Subcutaneous abdominal adipose tissue (tissue), 5 donors: Measurements from ENCODE around the gene ABTB2.

Experiments
- H3K27ac ChIP-seq: one replicate; pipeline ENCODE4 v1.7.0; 2013; ENCODE audit warnings: low read depth, mild to moderate bottlenecking, inconsistent platforms, low read length, moderate library complexity
- H3K27me3 ChIP-seq, 5 donors: one replicate each; pipeline ENCODE4 v1.7.0; 2013; ENCODE audit warnings: low read length in 5 of 5, inconsistent platforms in 1 of 5; ENCODE audit not compliant: control insufficient read depth in 5 of 5, insufficient read depth in 4 of 5
- H3K36me3 ChIP-seq, 5 donors: one replicate each; pipeline ENCODE4 v1.7.0; 2013; ENCODE audit warnings: low read length in 5 of 5; ENCODE audit not compliant: control insufficient read depth in 5 of 5, insufficient read depth in 5 of 5
- H3K4me1 ChIP-seq, 5 donors: one replicate each; pipeline ENCODE4 v1.7.0; 2013; ENCODE audit warnings: low read length in 5 of 5, mild to moderate bottlenecking in 3 of 5, moderate library complexity in 1 of 5; ENCODE audit not compliant: control insufficient read depth in 5 of 5, insufficient read depth in 5 of 5
- H3K4me3 ChIP-seq, 5 donors: one replicate each; pipeline ENCODE4 v1.7.0; 2013; ENCODE audit warnings: low read length in 5 of 5, low read depth in 1 of 5
- H3K9ac ChIP-seq, 5 donors: one replicate each; pipeline ENCODE4 v1.7.0; 2013; ENCODE audit warnings: low read length in 5 of 5, mild to moderate bottlenecking in 4 of 5, moderate library complexity in 3 of 5
- H3K9me3 ChIP-seq, 5 donors: one replicate each; pipeline ENCODE4 v1.7.0; 2013; ENCODE audit warnings: low read length in 5 of 5; ENCODE audit not compliant: control insufficient read depth in 5 of 5
- donor health status: healthy.
- donor health status: healthy.
- donor health status: healthy.
- donor health status: healthy.
- donor health status: healthy.

ABTB2 gene

DNA sequence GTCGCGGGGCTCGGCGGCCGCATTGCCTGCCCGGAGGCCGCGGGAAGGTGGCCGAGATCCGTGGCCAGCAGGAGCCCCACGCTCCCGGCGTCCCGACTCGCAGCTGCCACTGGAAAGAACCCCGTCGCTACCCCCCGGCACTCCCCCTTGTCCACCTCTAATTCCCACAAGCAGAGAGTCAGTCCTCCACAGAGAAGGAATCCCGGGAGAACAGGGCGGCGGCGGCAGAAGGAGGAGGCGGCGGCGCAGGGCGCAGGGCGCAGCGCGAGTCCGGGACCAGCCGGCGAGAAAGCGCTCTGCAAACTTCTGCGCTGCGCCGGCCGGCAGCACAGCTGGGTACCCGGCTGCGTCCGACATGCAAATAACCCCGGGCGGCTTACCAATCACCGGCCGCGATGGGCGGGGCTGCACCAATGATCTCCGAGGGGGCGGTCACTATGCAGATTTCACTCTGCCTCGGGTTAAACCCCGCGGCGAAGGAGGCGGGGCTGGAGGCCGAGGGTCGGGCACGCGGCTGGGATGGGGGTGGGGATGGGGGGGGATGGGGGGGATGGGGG, at the start of gene ABTB2:
ABTB2 (minus strand) TSS at position 310 of the 557 bp plus-strand sequence.
- Histone ChIP-seq H3K27me3 (peaks cover 0 to 11% (median 0%) of the 10 kb centered on the region in 5 donors), H3K36me3 (no peaks in the 10 kb centered on the region), H3K9ac (peak within 1 kb of the TSS in 4 of 5 donors; percentile 22 to 60 (median 53)), H3K27ac (peak within 1 kb of the TSS; percentile 46), H3K4me3 (peak within 1 kb of the TSS; percentile 65 to 76 (median 74)), H3K4me1 (peaks cover 0 to 35% (median 34%) of the 10 kb centered on the region in 5 donors), H3K9me3 (no peaks in the 10 kb centered on the region)

DNA sequence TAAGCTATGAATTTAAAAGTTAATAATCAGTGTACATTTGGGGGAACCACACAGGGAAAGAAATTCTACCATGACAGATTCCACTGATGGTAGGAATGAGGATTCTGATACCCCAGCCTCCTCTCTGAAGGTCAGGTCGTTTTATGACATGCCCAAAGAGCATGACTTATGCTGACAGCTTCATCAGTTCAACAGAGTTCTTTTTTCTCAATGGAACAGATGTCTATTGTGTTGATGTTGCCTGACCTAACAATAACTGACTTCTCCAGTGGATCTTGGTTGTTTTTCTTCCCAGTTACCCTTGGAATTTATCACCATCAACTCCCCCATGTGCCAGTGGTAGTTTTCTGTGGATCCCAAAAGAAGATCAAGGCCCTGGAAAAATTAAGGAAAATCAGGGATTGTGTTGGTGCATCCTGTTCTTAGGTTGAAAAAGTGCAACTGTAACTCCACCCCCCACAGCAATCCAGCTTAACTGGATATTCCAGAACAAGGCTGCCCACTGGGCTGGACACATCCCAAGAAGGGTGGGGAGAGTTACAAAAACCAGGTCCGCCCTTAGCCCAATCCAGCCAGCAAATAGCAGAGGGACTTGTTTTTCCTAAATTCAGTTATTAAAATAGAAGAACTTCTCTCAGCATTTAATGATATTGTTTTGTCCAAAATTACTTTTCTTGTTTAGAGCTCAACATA, 49.5 kb upstream of the ABTB2 start:
- no peak overlapping the region for H3K9ac ChIP-seq
- H3K27ac ChIP-seq: no peak overlapping the region
- H3K4me1 ChIP-seq: peaks cover 0 to 6% (median 3%) of the 10 kb centered on the region in 5 donors
- H3K36me3 ChIP-seq: no peaks in the 10 kb centered on the region
- no peaks in the 10 kb centered on the region for H3K9me3 ChIP-seq
- H3K27me3 ChIP-seq: no peaks in the 10 kb centered on the region
- H3K4me3 ChIP-seq: no peak overlapping the region

DNA sequence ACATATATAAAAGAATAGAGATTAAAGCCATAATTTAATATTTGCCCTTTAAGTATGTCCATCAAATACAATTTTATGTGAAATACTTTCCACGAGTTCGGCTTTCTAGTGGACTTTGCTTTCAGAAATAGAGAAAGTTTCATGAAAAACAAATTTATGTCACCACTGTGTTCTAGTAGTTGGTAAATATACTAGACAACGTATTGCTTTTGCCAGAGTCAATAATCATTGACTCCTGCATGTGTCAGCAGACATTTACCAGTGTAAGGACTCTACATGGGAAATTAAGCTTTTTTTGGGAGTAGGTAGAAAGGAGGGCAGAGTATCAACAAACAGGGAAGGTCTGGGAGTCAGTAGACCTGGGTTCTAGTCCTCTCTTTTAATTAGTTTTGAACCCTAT, 48.6 kb upstream of the ABTB2 start:
- H3K4me1 ChIP-seq: peaks cover 0 to 6% (median 3%) of the 10 kb centered on the region in 5 donors
- H3K9ac ChIP-seq: no peak overlapping the region
- H3K9me3 ChIP-seq: no peaks in the 10 kb centered on the region
- H3K4me3 ChIP-seq: no peak overlapping the region
- H3K27ac ChIP-seq: no peak overlapping the region
- H3K27me3 ChIP-seq: no peaks in the 10 kb centered on the region
- no peaks in the 10 kb centered on the region for H3K36me3 ChIP-seq

DNA sequence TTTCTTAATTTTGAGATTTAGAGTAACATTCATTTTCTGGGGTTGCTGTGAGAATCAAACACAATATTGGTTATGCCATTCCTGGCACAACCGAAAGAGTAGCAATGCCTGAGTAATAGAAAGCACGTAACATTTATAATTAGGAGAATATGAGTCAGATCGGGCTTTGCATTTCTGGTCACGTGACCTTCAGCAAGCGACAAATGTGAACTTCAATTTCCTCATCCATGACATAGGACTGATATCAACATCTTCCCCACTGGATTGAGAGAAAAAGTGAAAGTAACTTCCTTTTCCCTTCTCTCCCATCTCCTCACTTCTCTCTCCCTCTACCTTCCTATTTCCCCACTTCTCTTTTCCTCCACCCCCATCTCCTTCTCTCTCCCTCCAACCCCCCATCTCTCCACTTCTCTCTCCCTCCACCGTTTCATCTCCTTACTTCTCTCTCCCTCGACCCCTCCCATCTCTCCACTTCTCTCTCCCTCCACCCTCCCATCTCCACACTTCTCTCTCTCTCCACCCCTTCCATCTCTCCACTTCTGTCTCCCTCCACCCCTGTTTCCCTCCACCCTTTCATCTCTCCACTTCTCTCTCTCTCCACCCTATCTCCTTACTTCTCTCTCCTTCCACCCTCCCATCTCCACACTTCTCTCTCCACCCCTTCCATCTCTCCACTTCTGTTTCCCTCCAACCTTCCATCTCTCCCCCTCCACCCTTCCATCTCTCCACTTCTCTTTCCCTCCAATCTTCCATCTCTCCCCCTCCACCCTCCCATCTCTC, 47.5 kb upstream of the ABTB2 start:
- no peaks in the 10 kb centered on the region for H3K9me3 ChIP-seq
- H3K9ac ChIP-seq: no peak overlapping the region
- peak overlapping the region in 4 of 5 donors; percentile 29 to 51 (median 39) for H3K4me3 ChIP-seq

DNA sequence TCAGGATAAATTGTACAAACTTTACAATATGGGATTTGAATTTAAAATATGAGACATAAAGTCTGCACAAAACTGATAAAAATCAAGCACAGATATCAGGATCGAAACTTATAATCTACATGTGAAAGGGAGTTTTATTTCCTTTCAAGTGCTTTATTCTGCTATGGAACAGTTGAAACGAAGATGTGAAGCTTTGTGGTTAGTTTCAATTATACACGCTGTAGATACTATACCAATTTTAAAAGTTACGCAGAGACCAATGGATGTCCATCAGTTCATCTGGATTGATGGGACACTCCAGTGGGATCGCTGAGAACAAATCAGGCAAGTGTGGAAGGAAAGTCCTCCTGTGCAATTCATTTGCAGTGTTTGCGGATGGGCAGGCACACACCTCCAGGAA, 46.5 kb upstream of the ABTB2 start:
- H3K4me1 ChIP-seq: peaks cover 2 to 13% (median 4%) of the 10 kb centered on the region in 5 donors
- no peak overlapping the region for H3K27ac ChIP-seq
- H3K4me3 ChIP-seq: no peak overlapping the region
- no peaks in the 10 kb centered on the region for H3K9me3 ChIP-seq
- H3K27me3 ChIP-seq: no peaks in the 10 kb centered on the region
- no peaks in the 10 kb centered on the region for H3K36me3 ChIP-seq
- no peak overlapping the region for H3K9ac ChIP-seq

More for the DNA sequence above, 47.5 kb upstream of the ABTB2 start:
- no peaks in the 10 kb centered on the region for H3K36me3 ChIP-seq
- peaks cover 0 to 6% (median 3%) of the 10 kb centered on the region in 5 donors for H3K4me1 ChIP-seq
- no peaks in the 10 kb centered on the region for H3K27me3 ChIP-seq
- H3K27ac ChIP-seq: no peak overlapping the region

DNA sequence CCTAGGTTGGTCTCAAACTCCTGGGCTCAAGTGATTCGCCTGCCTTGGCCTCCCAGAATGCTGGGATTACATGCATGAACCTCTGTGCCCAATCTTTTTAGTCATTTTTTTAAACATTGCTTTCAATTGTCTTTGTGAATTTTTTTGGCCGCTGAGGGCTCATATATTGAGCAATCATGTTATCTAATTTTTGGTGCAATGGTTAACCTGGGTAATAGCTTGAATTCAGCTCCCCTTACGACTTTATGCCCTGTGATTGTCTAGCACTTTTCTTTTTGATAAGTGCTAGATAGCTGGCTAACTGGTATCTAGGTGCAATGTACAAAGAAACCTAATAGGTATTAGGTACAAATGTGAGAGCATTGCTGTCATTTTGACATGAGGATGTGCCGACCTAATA, 45.6 kb upstream of the ABTB2 start:
- H3K27ac ChIP-seq: no peak overlapping the region
- H3K27me3 ChIP-seq: no peaks in the 10 kb centered on the region
- H3K4me3 ChIP-seq: no peak overlapping the region
- H3K4me1 ChIP-seq: peaks cover 2 to 13% (median 4%) of the 10 kb centered on the region in 5 donors
- H3K36me3 ChIP-seq: no peaks in the 10 kb centered on the region
- H3K9me3 ChIP-seq: no peaks in the 10 kb centered on the region
- H3K9ac ChIP-seq: no peak overlapping the region

DNA sequence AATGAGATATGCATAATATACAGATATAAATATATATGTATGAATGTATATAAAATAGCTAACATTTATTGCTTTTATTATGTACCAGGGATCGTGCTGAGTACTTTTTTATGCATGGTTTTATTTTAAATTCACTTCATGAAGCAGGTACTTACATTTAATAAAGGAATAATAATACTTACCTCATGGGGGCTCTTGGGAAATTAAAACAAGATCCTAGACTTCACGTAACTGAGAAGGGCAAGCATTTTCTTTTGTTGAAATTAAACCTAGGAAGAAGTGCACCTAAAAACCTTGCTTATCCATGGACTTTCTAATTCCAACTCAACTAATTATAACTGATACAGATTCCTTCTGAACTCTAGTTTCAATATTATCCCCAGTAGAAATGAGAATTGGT, 40.0 kb upstream of the ABTB2 start:
- H3K36me3 ChIP-seq: no peaks in the 10 kb centered on the region
- H3K4me3 ChIP-seq: no peak overlapping the region
- no peak overlapping the region for H3K9ac ChIP-seq
- no peaks in the 10 kb centered on the region for H3K27me3 ChIP-seq
- peaks cover 0 to 4% (median 0%) of the 10 kb centered on the region in 5 donors for H3K9me3 ChIP-seq
- peaks cover 0 to 7% (median 3%) of the 10 kb centered on the region in 5 donors for H3K4me1 ChIP-seq
- no peak overlapping the region for H3K27ac ChIP-seq

DNA sequence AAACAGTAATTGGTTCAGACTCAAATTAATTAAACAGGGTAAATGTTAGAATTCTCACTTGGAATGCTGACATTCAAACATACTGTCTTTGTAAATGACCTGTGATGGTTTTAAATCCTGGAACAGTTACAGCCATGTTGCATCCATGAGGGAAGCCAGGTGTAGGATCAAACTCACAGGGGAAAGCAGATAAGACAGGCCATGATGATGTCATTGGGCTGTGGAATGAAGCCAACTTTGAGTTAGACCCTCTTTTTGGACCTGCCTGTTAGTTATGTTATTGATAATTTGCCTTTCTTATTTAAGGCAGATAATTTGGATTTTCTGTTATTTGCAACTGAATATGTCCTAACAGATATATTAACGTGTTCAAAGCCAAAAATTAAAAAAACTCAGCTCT, 39.3 kb upstream of the ABTB2 start:
- H3K4me1 ChIP-seq: peaks cover 0 to 7% (median 3%) of the 10 kb centered on the region in 5 donors
- H3K27ac ChIP-seq: no peak overlapping the region
- no peak overlapping the region for H3K4me3 ChIP-seq
- H3K36me3 ChIP-seq: no peaks in the 10 kb centered on the region
- no peak overlapping the region for H3K9ac ChIP-seq
- H3K9me3 ChIP-seq: peaks cover 0 to 5% (median 0%) of the 10 kb centered on the region in 5 donors
- H3K27me3 ChIP-seq: no peaks in the 10 kb centered on the region

DNA sequence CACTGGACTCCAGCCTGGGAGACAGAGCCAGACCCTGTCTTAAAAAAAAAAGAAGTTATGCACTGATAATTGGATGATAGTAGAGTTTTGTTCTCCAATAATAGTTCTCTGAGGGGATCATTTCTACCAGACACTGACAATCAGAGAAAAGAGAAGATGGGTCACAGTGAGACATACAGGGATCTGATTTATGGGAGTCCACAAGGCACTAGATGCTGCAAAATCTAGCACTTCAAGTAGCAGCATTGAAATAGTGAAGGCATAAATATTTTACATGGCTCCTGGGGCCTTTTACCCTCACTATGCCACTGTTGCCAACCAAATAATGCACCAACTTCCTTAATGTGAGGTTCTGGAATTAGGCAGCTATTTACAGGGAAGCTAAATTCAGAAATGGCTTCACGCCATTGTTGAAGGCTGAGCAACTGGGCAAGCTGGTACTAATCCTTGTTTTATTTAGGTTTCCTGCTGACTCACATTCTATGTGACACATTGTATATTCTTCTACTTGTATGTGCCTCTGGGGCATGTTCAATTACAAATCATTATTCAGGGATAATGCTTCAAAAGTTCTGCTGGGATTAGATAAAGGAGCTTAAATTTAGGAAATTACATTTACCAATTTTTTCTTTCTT, 38.2 kb upstream of the ABTB2 start:
- no peak overlapping the region for H3K27ac ChIP-seq
- no peak overlapping the region for H3K4me3 ChIP-seq
- H3K9ac ChIP-seq: no peak overlapping the region
- H3K36me3 ChIP-seq: no peaks in the 10 kb centered on the region
- peaks cover 0 to 5% (median 0%) of the 10 kb centered on the region in 5 donors for H3K9me3 ChIP-seq
- H3K4me1 ChIP-seq: peaks cover 0 to 7% (median 3%) of the 10 kb centered on the region in 5 donors
- no peaks in the 10 kb centered on the region for H3K27me3 ChIP-seq
